ENCODE measurements around the gene PRKCA. TPM values are rescaled to one million over a fixed set of nuclear protein-coding genes. Genes with fewer than 3 reads are reported as not detected.

The PRKCA gene
- total RNA-seq, 1 donor from 2014 or later, result 132 TPM

- intact Hi-C loops (cut with micrococcal nuclease), result no loop called here
These were observed 504.8 kb downstream of the PRKCA start for GRCh38 chr17:66807182-66807581.

GRCh38 chr17:66809408-66809807, 507.0 kb downstream of the PRKCA start:
- intact Hi-C loops (cut with micrococcal nuclease), result no loop called here

- intact Hi-C loops (cut with micrococcal nuclease), result no loop called here
These were observed 508.7 kb downstream of the PRKCA start for GRCh38 chr17:66810951-66811682.

GRCh38 chr17:66811683-66812054, 509.3 kb downstream of the PRKCA start:
- intact Hi-C loops (cut with micrococcal nuclease), result no loop called here

GRCh38 chr17:66812571-66812970, 510.2 kb downstream of the PRKCA start:
- intact Hi-C loops (cut with micrococcal nuclease), result no loop called here

- intact Hi-C loops (cut with micrococcal nuclease), result no loop called here
These were observed 510.9 kb downstream of the PRKCA start for GRCh38 chr17:66813296-66813695.

GRCh38 chr17:66814026-66814425, 511.6 kb downstream of the PRKCA start:
- intact Hi-C loops (cut with micrococcal nuclease), result no loop called here

GRCh38 chr17:66814570-66814969, 512.2 kb downstream of the PRKCA start:
- intact Hi-C loops (cut with micrococcal nuclease), result no loop called here

GRCh38 chr17:66817750-66818149, 515.3 kb downstream of the PRKCA start:
- intact Hi-C loops (cut with micrococcal nuclease), result no loop called here

GRCh38 chr17:66819466-66819865, 517.1 kb downstream of the PRKCA start:
- intact Hi-C loops (cut with micrococcal nuclease), result no loop called here

GRCh38 chr17:66822009-66822408, 519.6 kb downstream of the PRKCA start:
- intact Hi-C loops (cut with micrococcal nuclease), result no loop called here

- intact Hi-C loops (cut with micrococcal nuclease), result no loop called here
These were observed 524.4 kb downstream of the PRKCA start for GRCh38 chr17:66826856-66827255.

GRCh38 chr17:66829386-66829864, 527.0 kb downstream of the PRKCA start:
- intact Hi-C loops (cut with micrococcal nuclease), result no loop called here

GRCh38 chr17:66829883-66830282, 527.5 kb downstream of the PRKCA start:
- intact Hi-C loops (cut with micrococcal nuclease), result no loop called here

GRCh38 chr17:66830451-66830850, 528.0 kb downstream of the PRKCA start:
- intact Hi-C loops (cut with micrococcal nuclease), result no loop called here

GRCh38 chr17:66831383-66832210, 529.2 kb downstream of the PRKCA start:
- intact Hi-C loops (cut with micrococcal nuclease), result no loop called here

- intact Hi-C loops (cut with micrococcal nuclease), result no loop called here
These were observed 530.8 kb downstream of the PRKCA start for GRCh38 chr17:66833201-66833600.

GRCh38 chr17:66834426-66834918, 532.1 kb downstream of the PRKCA start:
- intact Hi-C loops (cut with micrococcal nuclease), result no loop called here

- intact Hi-C loops (cut with micrococcal nuclease), result no loop called here
These were observed 532.6 kb downstream of the PRKCA start, which contains the start of gene CACNG5 for GRCh38 chr17:66834919-66835454. CACNG5 (plus strand) TSS chr17:66835117; CDS start chr17:66877333, 42,216 bp downstream.

- intact Hi-C loops (cut with micrococcal nuclease), result no loop called here
These were observed 533.1 kb downstream of the PRKCA start for GRCh38 chr17:66835476-66835875.

- intact Hi-C loops (cut with micrococcal nuclease), result no loop called here
These were observed 533.9 kb downstream of the PRKCA start for GRCh38 chr17:66836063-66837005.

Measured in T-helper 1 cell treated with Interleukin-12 subunit alpha and Interleukin-12 subunit beta and Interleukin-4 antibody, amounts not matched to agents 30 ng/mL and 1 ng/mL, for 36 hours (primary cell).